Ascending aorta (tissue), 2 donors: ENCODE data around the gene CRISPLD2. TPM values are rescaled to one million over a fixed set of nuclear protein-coding genes. Genes with fewer than 3 reads are reported as not detected.

Experiments
- DNase-seq, 2 donors: peaks; one replicate each; pipeline ENCODE4 v3.0.0-alpha.2; 2019; ENCODE audit warnings: low spot score in 2 of 2
- H3K27ac ChIP-seq, 2 donors: fragments of 200-600 bp; sonication (generic); one replicate each; pipeline ENCODE4 v1.5.1; 2016 to 2017; ENCODE audit warnings: mild to moderate bottlenecking in 1 of 2
- H3K27me3 ChIP-seq: fragments of 200-600 bp; sonication (generic); one replicate; pipeline ENCODE4 v1.5.1; 2017
- H3K36me3 ChIP-seq, 2 donors: fragments of 200-600 bp; sonication (generic); one replicate each; pipeline ENCODE4 v1.5.1; 2016
- H3K4me1 ChIP-seq, 2 donors: fragments of 200-600 bp; sonication (generic); one replicate each; pipeline ENCODE4 v1.5.1; 2016 to 2017; ENCODE audit warnings: mild to moderate bottlenecking in 1 of 2
- H3K4me3 ChIP-seq, 2 donors: fragments of 200-600 bp; sonication (generic); one replicate each; pipeline ENCODE4 v1.5.1; 2016 to 2017; ENCODE audit warnings: mild to moderate bottlenecking in 1 of 2
- H3K9me3 ChIP-seq, 2 donors: fragments of 200-600 bp; sonication (generic); one replicate each; pipeline ENCODE4 v1.5.1; 2016
- intact Hi-C: fragments of 100-400 bp; cut with DNase I; formaldehyde crosslinking; loops from one replicate; pipeline ENCODE4 v1.15.1; 2023
- total RNA-seq: library from RNA; depleted of rRNA; stranded (reverse); fragments of >200 nt; gene quantifications from one replicate; pipeline ENCODE4 v1.1.0, GENCODE V29; 2016
- TF ChIP-seq, protein P1 (sequence below), 3 experiments: fragments of 200-600 bp in 2 of 3; fragments of 450-650 bp in 1 of 3; sonication (generic) in 2 of 3; IDR thresholded peaks; one replicate each; pipeline ENCODE4 v1.5.1; 2016 to 2019; ENCODE audit warnings: antibody characterized with exemption in 3 of 3, mild to moderate bottlenecking in 1 of 3, moderate library complexity in 1 of 3

The CRISPLD2 gene
- total RNA-seq, 1 donor from 2014 or later: 204 TPM

DNA sequence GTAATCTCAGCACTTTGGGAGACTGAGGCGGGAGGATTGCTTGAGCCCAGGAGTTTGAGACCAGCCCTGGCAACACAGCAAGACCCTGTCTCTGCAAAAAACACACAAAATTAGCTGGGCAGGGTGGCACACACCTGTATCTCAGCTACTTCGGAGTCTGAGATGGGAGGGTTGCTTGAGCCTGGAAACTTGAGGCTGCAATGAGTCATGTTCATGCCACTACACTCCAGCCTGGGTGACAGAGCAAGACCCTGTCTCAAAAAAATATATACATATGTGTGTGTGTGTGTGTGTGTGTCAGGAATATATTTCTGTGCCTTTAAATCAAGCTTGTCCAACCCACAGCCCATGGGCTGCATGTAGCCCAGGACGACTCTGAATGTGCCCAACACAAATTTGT is 55.2 kb downstream of the CRISPLD2 start:
- no peaks in the 10 kb centered on the region for H3K36me3 ChIP-seq
- no peak overlapping the region for H3K4me3 ChIP-seq
- intact Hi-C loops: no loop called here
- no peaks in the 10 kb centered on the region for H3K9me3 ChIP-seq
- DNase-seq: no peak
- no peak overlapping the region for H3K27ac ChIP-seq
- no peaks in the 10 kb centered on the region for H3K27me3 ChIP-seq
- TF ChIP-seq, protein P1, sequence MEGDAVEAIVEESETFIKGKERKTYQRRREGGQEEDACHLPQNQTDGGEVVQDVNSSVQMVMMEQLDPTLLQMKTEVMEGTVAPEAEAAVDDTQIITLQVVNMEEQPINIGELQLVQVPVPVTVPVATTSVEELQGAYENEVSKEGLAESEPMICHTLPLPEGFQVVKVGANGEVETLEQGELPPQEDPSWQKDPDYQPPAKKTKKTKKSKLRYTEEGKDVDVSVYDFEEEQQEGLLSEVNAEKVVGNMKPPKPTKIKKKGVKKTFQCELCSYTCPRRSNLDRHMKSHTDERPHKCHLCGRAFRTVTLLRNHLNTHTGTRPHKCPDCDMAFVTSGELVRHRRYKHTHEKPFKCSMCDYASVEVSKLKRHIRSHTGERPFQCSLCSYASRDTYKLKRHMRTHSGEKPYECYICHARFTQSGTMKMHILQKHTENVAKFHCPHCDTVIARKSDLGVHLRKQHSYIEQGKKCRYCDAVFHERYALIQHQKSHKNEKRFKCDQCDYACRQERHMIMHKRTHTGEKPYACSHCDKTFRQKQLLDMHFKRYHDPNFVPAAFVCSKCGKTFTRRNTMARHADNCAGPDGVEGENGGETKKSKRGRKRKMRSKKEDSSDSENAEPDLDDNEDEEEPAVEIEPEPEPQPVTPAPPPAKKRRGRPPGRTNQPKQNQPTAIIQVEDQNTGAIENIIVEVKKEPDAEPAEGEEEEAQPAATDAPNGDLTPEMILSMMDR (IDR thresholded peaks at IDR 0.05): no peak
- no peaks in the 10 kb centered on the region for H3K4me1 ChIP-seq

DNA sequence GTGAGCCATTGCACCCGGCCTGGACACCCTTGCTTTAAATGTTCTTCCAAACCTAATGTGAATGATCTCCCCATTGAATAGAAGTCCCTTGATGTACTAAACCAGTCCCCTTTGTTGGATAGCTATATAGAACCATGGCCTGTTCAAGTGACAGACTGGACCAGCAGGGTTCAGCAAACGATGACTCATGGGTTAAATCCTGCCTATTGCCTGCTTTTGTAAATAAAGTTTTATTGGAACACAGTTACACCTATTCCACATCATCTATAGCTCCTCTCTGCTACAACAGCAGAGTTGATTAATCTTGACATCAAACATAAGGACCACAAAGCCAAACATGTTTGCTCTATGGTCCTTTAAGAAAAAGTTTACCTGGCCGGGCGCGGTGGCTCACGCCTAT is 56.1 kb downstream of the CRISPLD2 start:
- intact Hi-C loops: no loop called here
- TF ChIP-seq, protein P1 (IDR thresholded peaks at IDR 0.05): no peak
- H3K36me3 ChIP-seq: no peaks in the 10 kb centered on the region

DNA sequence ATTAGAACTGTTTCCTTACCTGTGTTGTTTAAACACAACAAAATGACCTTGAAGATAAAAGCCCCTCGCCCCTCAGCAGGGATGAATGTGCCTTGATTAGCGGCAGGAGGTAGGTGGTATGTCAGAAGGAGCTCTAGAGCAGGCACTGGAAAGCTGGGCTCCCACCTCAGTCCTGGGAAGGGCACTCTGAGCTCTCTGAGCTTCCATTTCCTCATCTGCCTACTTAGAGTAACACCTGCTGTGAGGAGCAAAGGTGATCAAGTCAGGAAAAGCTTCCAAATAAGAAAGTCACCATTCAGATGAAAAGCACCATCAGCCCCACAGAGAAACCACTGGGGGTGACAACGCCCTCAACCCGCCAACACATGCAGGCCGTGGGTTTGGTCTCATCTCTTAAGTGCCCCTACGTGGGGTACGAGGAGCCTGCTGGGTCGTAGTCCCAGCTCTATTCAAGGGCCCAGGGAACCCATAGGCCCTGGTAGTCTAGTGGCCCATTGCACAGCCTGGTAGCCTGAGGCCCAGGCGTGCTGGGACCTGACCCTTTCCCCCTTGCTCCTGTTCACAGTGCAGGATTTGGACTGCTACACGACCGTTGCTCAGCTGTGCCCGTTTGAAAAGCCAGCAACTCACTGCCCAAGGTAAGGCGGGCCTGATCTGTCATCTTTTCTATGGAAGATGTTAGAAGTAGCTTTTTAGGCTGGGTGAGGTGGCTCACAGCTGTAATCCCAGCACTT is 57.3 kb downstream of the CRISPLD2 start:
- Histone ChIP-seq H3K27me3 (no peaks in the 10 kb centered on the region), H3K4me1 (no peaks in the 10 kb centered on the region), H3K36me3 (no peaks in the 10 kb centered on the region), H3K27ac (no peak overlapping the region), H3K9me3 (no peaks in the 10 kb centered on the region), H3K4me3 (no peak overlapping the region)
- TF ChIP-seq, protein P1 (IDR thresholded peaks at IDR 0.05): no peak
- intact Hi-C loops: no loop called here
- DNase-seq: no peak

More for the DNA sequence above, 56.1 kb downstream of the CRISPLD2 start:
- DNase-seq: no peak
- H3K27ac ChIP-seq: no peak overlapping the region
- no peak overlapping the region for H3K4me3 ChIP-seq
- no peaks in the 10 kb centered on the region for H3K4me1 ChIP-seq
- H3K27me3 ChIP-seq: no peaks in the 10 kb centered on the region
- no peaks in the 10 kb centered on the region for H3K9me3 ChIP-seq

DNA sequence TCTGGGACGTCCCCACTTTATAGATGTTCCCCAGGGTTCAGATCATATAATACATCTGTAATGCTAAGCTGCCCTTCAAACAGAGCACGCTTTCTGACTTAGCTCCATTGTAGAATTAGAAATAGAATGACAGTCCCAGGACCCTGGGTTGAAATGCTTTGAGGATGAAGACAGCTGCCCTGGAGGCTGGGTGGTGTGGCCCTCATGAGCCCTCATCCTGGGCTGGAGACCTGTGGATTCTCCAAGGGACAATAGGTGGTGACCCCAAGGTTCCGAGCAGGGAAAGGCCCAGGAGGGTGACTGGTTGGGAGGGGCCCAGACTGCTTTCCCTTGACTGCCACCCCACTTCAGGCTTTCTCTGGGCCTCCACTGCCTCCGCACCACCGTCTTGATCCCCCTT is 59.0 kb downstream of the CRISPLD2 start:
- no peak for DNase-seq
- Histone ChIP-seq H3K9me3 (no peaks in the 10 kb centered on the region), H3K4me1 (no peaks in the 10 kb centered on the region), H3K4me3 (no peak overlapping the region), H3K36me3 (no peaks in the 10 kb centered on the region), H3K27ac (no peak overlapping the region), H3K27me3 (no peaks in the 10 kb centered on the region)
- TF ChIP-seq, protein P1 (IDR thresholded peaks at IDR 0.05): no peak
- intact Hi-C loops: no loop called here

DNA sequence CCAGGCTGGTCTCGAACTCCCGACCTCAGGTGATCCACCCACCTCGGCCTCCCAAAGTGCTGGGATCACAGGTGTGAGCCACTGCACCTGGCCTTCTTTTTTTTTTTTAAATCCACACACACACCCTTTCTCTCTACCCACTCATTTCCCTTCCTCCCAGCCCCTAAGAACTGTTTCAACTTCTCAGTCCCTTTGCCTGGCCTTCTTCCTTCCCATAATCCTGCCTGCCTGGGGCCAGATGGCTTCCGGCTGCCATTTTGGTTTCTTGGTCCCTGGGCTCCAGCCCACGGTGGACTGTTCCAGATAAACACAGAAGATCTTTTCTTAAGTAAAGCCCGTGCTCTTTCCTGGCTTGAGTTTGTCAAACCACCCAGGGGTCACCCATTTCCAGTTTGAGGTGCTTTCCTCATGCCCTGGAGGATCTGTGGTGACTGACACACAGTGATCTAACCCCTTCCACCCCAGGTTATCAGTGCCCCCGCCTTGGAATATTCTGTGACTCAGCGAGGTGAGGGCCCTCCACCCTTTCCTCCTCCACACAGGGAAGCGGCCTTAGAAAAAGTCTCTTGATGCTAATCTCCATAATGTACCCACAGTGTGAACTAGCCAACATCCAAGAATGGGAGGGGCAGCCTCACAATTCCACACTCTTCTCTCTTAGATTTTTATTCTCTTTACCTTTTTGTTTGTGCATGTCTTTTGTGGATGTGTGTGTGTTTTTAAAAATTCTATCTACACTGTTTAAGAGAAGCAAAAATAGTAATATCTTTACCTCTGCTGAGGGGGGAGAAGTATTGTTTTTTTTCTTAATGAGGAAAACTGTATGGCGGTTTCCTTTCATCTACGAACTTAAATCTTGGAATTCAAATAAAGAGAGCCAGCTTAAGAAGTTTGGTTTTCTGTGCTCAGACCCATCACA is 60.0 kb downstream of the CRISPLD2 start:
- no peaks in the 10 kb centered on the region for H3K36me3 ChIP-seq
- TF ChIP-seq, protein P1 (IDR thresholded peaks at IDR 0.05): no peak
- intact Hi-C loops: no loop called here
- no peak overlapping the region for H3K27ac ChIP-seq
- peaks cover 0 to 3% of the 10 kb centered on the region in 2 donors for H3K4me1 ChIP-seq
- no peak overlapping the region for H3K4me3 ChIP-seq
- H3K27me3 ChIP-seq: no peaks in the 10 kb centered on the region
- no peak for DNase-seq
- H3K9me3 ChIP-seq: no peaks in the 10 kb centered on the region
